Measurements from ENCODE around the gene MAP3K14.
"Not testable (repeated sequence)": the region's sequence is repeated elsewhere in the genome, so short reads cannot be mapped to it uniquely, and the experiment has no call there.

The MAP3K14 gene

DNA sequence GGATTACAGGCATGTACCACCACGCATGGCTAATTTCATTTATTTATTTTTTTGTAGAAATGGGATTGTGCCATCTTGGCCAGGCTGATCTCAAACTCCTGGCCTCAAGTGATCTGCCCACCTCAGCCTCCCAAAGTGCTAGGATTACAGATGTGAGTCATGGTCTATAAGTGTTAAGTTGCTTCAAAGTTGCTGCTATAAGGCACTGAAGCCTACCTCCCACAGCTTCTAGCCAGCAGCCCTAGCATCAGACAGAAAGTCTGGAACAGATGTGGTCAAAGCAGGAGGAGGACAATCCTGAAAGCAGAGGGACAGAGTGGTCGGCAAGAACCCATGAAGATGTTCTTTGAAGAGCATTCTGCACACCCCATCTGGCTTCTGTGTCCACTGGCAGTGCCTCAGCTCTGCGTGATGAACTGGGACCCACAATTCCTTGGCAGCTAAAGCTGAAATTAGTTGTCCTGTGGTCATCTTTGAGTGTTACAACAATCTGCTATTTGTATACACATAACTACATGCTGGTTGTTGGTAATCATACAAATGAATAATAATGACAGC lies 11.2 kb downstream of the MAP3K14 start:
- H3K9me3 ChIP-seq (ENCODE audit: insufficient read depth, low read depth, low read length) = no peaks in the 10 kb centered on the region
- peaks cover 4% of the 10 kb centered on the region for H3K4me1 ChIP-seq (ENCODE audit: insufficient read depth, low read length, poor library complexity, severe bottlenecking)
- no peaks in the 10 kb centered on the region for H3F3A ChIP-seq (ENCODE audit: low read depth)
- no peaks in the 10 kb centered on the region for H3K27me3 ChIP-seq (ENCODE audit: insufficient read depth, low read length, poor library complexity, severe bottlenecking)
- no peaks in the 10 kb centered on the region for H3K36me3 ChIP-seq (ENCODE audit: insufficient read depth, low read length)
- H3K9me2 ChIP-seq (replicated peaks; ENCODE audit: low read depth, low read length) = no peaks in the 10 kb centered on the region
- H4K20me1 ChIP-seq (ENCODE audit: insufficient read depth, low read length, poor library complexity, severe bottlenecking) = no peaks in the 10 kb centered on the region
- no peak for TF ChIP-seq EZH2phosphoT487 (IDR thresholded peaks at IDR 0.05; ENCODE audit: borderline replicate concordance)
- TF ChIP-seq, protein P1, sequence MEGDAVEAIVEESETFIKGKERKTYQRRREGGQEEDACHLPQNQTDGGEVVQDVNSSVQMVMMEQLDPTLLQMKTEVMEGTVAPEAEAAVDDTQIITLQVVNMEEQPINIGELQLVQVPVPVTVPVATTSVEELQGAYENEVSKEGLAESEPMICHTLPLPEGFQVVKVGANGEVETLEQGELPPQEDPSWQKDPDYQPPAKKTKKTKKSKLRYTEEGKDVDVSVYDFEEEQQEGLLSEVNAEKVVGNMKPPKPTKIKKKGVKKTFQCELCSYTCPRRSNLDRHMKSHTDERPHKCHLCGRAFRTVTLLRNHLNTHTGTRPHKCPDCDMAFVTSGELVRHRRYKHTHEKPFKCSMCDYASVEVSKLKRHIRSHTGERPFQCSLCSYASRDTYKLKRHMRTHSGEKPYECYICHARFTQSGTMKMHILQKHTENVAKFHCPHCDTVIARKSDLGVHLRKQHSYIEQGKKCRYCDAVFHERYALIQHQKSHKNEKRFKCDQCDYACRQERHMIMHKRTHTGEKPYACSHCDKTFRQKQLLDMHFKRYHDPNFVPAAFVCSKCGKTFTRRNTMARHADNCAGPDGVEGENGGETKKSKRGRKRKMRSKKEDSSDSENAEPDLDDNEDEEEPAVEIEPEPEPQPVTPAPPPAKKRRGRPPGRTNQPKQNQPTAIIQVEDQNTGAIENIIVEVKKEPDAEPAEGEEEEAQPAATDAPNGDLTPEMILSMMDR (conservative IDR thresholded peaks at IDR 0.05; ENCODE audit: low read length) = no peak
- H3K79me2 ChIP-seq (ENCODE audit: insufficient read depth, low read length) = peaks cover 25% of the 10 kb centered on the region; the same call in 1 of the 2 replicates
- H3K4me3 ChIP-seq (ENCODE audit: low read length, poor library complexity, severe bottlenecking) = no peak overlapping the region
- no peak overlapping the region for H3K9ac ChIP-seq (ENCODE audit: low read depth, low read length, poor library complexity, severe bottlenecking)
- H3K4me2 ChIP-seq (ENCODE audit: low read depth, low read length, poor library complexity, severe bottlenecking) = no peak overlapping the region
- H2AFZ ChIP-seq (ENCODE audit: low read length) = no peak overlapping the region

DNA sequence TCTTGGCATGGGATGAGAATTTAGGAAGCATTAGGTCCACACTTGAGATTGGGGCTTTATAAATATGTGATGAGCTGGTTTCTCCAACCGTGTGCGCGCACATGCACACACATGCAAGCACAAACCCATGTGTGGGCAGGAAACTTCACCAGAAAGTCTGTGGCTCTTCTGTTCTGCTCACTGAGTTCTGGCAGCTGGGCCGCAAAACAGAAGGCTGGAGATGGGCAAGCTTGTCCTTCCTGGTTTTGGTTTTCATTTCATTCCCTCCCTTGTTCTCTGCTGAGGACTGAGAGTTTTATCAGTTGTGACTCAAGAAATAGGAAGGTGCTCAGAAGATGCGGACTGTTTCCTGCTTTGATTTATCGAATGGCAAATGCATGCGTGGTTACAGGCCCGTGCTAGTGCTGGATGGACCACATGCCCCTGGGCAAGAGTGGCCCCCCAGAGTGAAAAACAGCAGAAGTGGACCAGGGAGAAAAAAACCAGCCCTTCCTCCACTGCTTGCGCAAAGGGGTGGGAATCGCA lies 14.1 kb downstream of the MAP3K14 start:
- Histone ChIP-seq H2AFZ (ENCODE audit: low read length) (no peak overlapping the region), H3K79me2 (ENCODE audit: insufficient read depth, low read length) (peaks cover 14% of the 10 kb centered on the region; the same call in 1 of the 2 replicates), H3K4me3 (ENCODE audit: low read length, poor library complexity, severe bottlenecking) (no peak overlapping the region), H3K27me3 (ENCODE audit: insufficient read depth, low read length, poor library complexity, severe bottlenecking) (no peaks in the 10 kb centered on the region), H3K9me3 (ENCODE audit: insufficient read depth, low read depth, low read length) (no peaks in the 10 kb centered on the region), H3F3A (ENCODE audit: low read depth) (no peaks in the 10 kb centered on the region), H3K36me3 (ENCODE audit: insufficient read depth, low read length) (no peaks in the 10 kb centered on the region), H3K9ac (ENCODE audit: low read depth, low read length, poor library complexity, severe bottlenecking) (no peak overlapping the region), H3K4me1 (ENCODE audit: insufficient read depth, low read length, poor library complexity, severe bottlenecking) (peaks cover 4% of the 10 kb centered on the region), H3K9me2 (replicated peaks; ENCODE audit: low read depth, low read length) (no peaks in the 10 kb centered on the region), H3K4me2 (ENCODE audit: low read depth, low read length, poor library complexity, severe bottlenecking) (no peak overlapping the region), H4K20me1 (ENCODE audit: insufficient read depth, low read length, poor library complexity, severe bottlenecking) (no peaks in the 10 kb centered on the region)
- TF ChIP-seq, protein P1 (conservative IDR thresholded peaks at IDR 0.05; ENCODE audit: low read length) = no peak
- no peak for TF ChIP-seq EZH2phosphoT487 (IDR thresholded peaks at IDR 0.05; ENCODE audit: borderline replicate concordance)

GRCh38 chr17:45302220-45302619 lies 14.6 kb downstream of the MAP3K14 start:
- not testable (repeated sequence) for H3F3A ChIP-seq (ENCODE audit: low read depth); H3K4me2 ChIP-seq (ENCODE audit: low read depth, low read length, poor library complexity, severe bottlenecking); H3K9me3 ChIP-seq (ENCODE audit: insufficient read depth, low read depth, low read length); H3K4me3 ChIP-seq (ENCODE audit: low read length, poor library complexity, severe bottlenecking); H3K27me3 ChIP-seq (ENCODE audit: insufficient read depth, low read length, poor library complexity, severe bottlenecking); H3K36me3 ChIP-seq (ENCODE audit: insufficient read depth, low read length); H2AFZ ChIP-seq (ENCODE audit: low read length); H3K9me2 ChIP-seq (replicated peaks; ENCODE audit: low read depth, low read length); H4K20me1 ChIP-seq (ENCODE audit: insufficient read depth, low read length, poor library complexity, severe bottlenecking); H3K4me1 ChIP-seq (ENCODE audit: insufficient read depth, low read length, poor library complexity, severe bottlenecking); H3K9ac ChIP-seq (ENCODE audit: low read depth, low read length, poor library complexity, severe bottlenecking)
- H3K79me2 ChIP-seq (ENCODE audit: insufficient read depth, low read length) = peaks cover 16% of the 10 kb centered on the region; the same call in 1 of the 2 replicates

DNA sequence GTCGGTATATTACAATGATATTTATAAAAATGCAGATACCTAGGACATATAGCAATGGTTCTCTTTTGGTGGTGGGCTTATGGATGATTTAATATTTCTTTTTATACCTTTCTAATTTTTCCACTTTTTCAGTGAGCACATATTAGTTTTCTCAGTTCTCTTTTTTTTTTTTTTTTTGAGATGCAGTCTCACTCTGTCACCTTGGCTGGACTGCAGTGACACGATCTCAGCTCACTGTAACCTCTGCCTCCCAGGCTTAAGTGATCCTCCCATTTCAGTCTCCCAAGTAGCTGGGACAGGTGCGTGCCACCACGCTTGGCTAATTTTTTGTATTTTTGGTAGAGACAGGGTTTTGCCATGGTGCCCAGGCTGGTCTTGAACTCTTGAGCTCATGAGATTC lies 15.1 kb downstream of the MAP3K14 start:
- Histone ChIP-seq H3K9ac (ENCODE audit: low read depth, low read length, poor library complexity, severe bottlenecking) (no peak overlapping the region), H3K4me1 (ENCODE audit: insufficient read depth, low read length, poor library complexity, severe bottlenecking) (peaks cover 5% of the 10 kb centered on the region), H2AFZ (ENCODE audit: low read length) (no peak overlapping the region), H3K79me2 (ENCODE audit: insufficient read depth, low read length) (peaks cover 21% of the 10 kb centered on the region; the same call in 1 of the 2 replicates), H3K4me2 (ENCODE audit: low read depth, low read length, poor library complexity, severe bottlenecking) (no peak overlapping the region), H3K27me3 (ENCODE audit: insufficient read depth, low read length, poor library complexity, severe bottlenecking) (no peaks in the 10 kb centered on the region), H3K4me3 (ENCODE audit: low read length, poor library complexity, severe bottlenecking) (no peak overlapping the region), H4K20me1 (ENCODE audit: insufficient read depth, low read length, poor library complexity, severe bottlenecking) (no peaks in the 10 kb centered on the region), H3K9me3 (ENCODE audit: insufficient read depth, low read depth, low read length) (no peaks in the 10 kb centered on the region), H3K9me2 (replicated peaks; ENCODE audit: low read depth, low read length) (no peaks in the 10 kb centered on the region), H3F3A (ENCODE audit: low read depth) (no peaks in the 10 kb centered on the region), H3K36me3 (ENCODE audit: insufficient read depth, low read length) (no peaks in the 10 kb centered on the region)
- TF ChIP-seq EZH2phosphoT487 (IDR thresholded peaks at IDR 0.05; ENCODE audit: borderline replicate concordance) = no peak
